GM12874 (cell line): ENCODE data around the gene POLDIP3.

Source experiments
- CTCF ChIP-seq: IDR thresholded peaks from 2 replicates; pipeline ENCODE4 v1.5.1; 2011; ENCODE audit warnings: low read depth, mild to moderate bottlenecking, control low read depth, low read length, moderate library complexity; ENCODE audit not compliant: insufficient read depth

The POLDIP3 gene

GRCh38 chr22:42614312-42615091 lies at the start of gene POLDIP3:
POLDIP3 (minus strand) TSS chr22:42614883; CDS start chr22:42614857, 26 bp downstream.
- 0 out of 2 replicates have a peak, but pooled peaks have one; percentile 10 for TF ChIP-seq CTCF

GRCh38 chr22:42661985-42662831 lies 47.5 kb upstream of the POLDIP3 start:
- TF ChIP-seq CTCF: peak; percentile 91

GRCh38 chr22:42656578-42656977 lies 41.9 kb upstream of the POLDIP3 start:
- TF ChIP-seq CTCF: no peak

- no peak for TF ChIP-seq CTCF
Measured at GRCh38 chr22:42655693-42656092, 41.0 kb upstream of the POLDIP3 start.

- TF ChIP-seq CTCF: no peak
Measured at GRCh38 chr22:42654436-42655073, 39.9 kb upstream of the POLDIP3 start.

GRCh38 chr22:42653999-42654398 lies 39.3 kb upstream of the POLDIP3 start:
- no peak for TF ChIP-seq CTCF

GRCh38 chr22:42651134-42651533 lies 36.5 kb upstream of the POLDIP3 start:
- no peak for TF ChIP-seq CTCF
